AG09319 (cell line): ENCODE data around the gene SHROOM3.

Experiments used
- DNase-seq: peaks from one replicate; pipeline ENCODE4 v3.0.0-alpha.2; 2010; ENCODE audit warnings: low read depth; ENCODE audit errors: extremely low read depth
- CTCF ChIP-seq: IDR thresholded peaks from 2 replicates; pipeline ENCODE4 v1.5.1; 2011; ENCODE audit warnings: low read depth, mild to moderate bottlenecking, inconsistent platforms, low read length, moderate library complexity

The SHROOM3 gene

DNA sequence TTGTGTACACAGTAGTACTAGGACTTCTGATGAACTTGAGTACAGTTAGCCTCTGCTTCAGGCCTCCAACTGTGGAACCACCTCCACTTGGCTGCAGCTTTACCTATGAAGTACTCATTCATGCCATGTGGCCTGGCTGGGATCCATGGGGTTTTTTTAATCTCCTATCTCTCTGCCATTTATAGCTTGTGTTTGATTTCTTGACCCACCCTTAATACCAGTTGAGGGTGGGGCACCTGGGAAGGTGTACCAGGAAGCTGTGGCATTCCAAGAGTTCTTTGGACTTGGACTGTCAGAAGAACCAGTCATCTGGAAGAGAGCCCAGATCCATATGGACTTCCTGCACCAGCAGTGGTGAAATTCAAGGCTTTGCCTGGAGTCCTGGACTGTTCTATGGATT is 230.1 kb downstream of the SHROOM3 start:
- DNase-seq, result no peak
- no peak for TF ChIP-seq CTCF

- no peak for DNase-seq
- no peak for TF ChIP-seq CTCF
Observed at GRCh38 chr4:76665721-76666120, 230.7 kb downstream of the SHROOM3 start.

DNA sequence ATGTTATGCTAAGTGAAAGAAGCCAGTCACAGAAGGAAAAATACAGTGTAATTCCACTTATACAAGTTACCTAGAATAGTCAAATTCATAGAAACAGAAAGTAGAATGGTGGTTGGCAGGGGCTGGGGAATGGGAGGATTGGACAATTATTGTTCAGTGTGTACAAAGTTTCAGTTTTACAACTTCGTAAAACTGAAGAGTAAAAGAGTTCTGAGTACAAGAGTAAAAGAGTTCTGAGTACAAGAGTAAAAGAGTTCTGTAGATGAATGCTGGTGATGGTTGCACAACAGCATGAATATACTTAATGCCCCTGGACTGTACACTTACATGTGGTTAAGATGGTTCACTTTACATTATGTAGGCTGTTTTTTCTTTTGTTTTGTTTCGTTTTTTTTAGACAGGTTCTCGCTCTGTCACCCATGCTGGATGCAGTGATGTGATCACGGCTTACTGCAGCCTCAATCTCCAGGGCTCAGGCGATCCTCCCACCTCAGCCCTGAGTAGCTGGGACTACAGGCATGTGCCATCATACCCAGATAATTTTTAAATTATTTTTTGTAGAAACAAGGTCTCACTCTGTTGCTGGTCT is 232.0 kb downstream of the SHROOM3 start:
- no peak for DNase-seq
- TF ChIP-seq CTCF, result no peak

DNA sequence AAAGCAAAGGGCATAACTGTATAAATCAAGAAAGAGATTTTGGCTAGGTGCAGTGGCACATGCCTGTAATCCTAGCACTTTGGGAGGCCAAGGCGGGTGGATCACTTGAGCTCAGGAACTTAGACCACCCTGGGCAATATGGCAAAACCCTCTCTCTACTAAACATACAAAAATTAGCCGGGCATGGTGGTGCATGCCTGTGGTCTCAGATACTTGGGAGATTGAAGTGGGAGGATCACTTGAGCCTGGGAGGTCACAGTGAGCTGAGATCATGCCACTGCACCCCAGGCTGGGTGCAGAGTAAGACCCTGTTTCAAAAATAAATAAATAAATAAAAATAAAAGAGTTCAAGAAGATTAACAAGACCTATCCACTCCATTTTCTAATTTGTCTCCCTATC is 235.6 kb downstream of the SHROOM3 start:
- DNase-seq, result no peak
- no peak for TF ChIP-seq CTCF

DNA sequence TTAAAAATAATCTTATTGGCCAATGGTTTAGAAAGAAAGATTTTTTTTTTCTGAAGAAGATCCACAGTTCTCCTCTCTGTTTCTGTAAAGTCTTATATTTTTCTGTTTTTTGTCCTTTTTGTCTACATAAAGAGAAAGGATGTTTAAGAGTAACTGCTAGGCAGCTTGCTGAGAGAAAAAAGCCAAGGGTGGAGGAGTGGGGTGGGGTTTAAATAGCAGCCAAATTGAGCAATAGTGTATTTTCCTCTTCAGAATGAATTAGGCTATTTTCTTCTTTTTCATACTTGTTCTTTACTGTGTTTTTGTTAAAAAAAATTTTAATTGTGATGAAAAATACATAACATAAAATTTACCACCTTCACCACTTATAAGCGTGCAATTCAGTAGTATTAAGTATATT is 238.3 kb downstream of the SHROOM3 start:
- no peak for DNase-seq
- no peak for TF ChIP-seq CTCF

DNA sequence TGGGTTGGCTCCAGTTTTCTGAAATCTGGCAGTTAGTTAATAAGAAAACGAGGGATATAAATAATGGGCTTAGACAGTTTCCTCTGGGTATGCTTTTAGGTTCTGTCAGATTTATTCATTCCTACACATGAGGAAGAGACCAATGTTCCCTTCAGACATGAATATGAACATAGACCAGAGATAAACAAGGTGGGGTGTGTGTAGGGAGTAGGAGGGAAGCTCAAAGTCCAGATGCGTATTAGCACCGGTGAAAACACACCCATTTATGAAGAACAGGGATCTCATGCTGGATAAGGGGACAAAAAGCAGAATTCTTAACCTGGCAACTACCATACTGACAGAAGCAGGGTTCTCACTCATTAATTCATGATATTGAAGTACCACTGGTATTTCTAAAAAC is 240.0 kb downstream of the SHROOM3 start:
- no peak for TF ChIP-seq CTCF
- DNase-seq, result no peak

GRCh38 chr4:76677571-76678326 is 242.7 kb downstream of the SHROOM3 start:
- TF ChIP-seq CTCF, result no peak
- no peak for DNase-seq
